GM23338 (cell line): Measurements from ENCODE around the gene TRIM72. TPM values are rescaled to one million over a fixed set of nuclear protein-coding genes. Genes with fewer than 3 reads are reported as not detected.
"Not testable (repeated sequence)": the region's sequence is repeated elsewhere in the genome, so short reads cannot be mapped to it uniquely, and the experiment has no call there.

Experiments
- ATAC-seq: fragments of 200-7000 bp; cut with Tn5 transposase; 3 replicates; pipeline ENCODE4 v1.9.1; 2020
- DNase-seq: peaks from one replicate; pipeline ENCODE4 v3.0.0-alpha.2; 2015; ENCODE audit warnings: low spot score
- H2AFZ ChIP-seq: fragments of 200-600 bp; sonication (generic); 2 replicates; pipeline ENCODE4 v1.8.0; 2016; ENCODE audit warnings: antibody characterized with exemption, mild to moderate bottlenecking, moderate library complexity
- H3F3A ChIP-seq: fragments of 200-600 bp; sonication (generic); replicated peaks from 2 replicates; pipeline ENCODE4 v1.8.0; 2017; ENCODE audit warnings: antibody characterized with exemption, mixed run types, low read depth
- H3K27ac ChIP-seq: fragments of 200-600 bp; sonication (generic); 2 replicates; pipeline ENCODE4 v1.6.1; 2016; ENCODE audit warnings: low read depth
- H3K27me3 ChIP-seq: fragments of 200-600 bp; sonication (generic); 2 replicates; pipeline ENCODE4 v1.8.0; 2016; ENCODE audit warnings: mild to moderate bottlenecking, mixed run types, moderate library complexity; ENCODE audit not compliant: insufficient read depth
- H3K36me3 ChIP-seq: fragments of 200-600 bp; sonication (generic); 2 replicates; pipeline ENCODE4 v1.8.0; 2016; ENCODE audit warnings: mild to moderate bottlenecking; ENCODE audit not compliant: insufficient read depth
- H3K4me1 ChIP-seq: fragments of 200-600 bp; sonication (generic); 2 replicates; pipeline ENCODE4 v1.8.0; 2016; ENCODE audit warnings: mild to moderate bottlenecking, moderate library complexity; ENCODE audit not compliant: insufficient read depth
- H3K4me2 ChIP-seq: fragments of 200-600 bp; sonication (generic); 2 replicates; pipeline ENCODE4 v1.7.1; 2017; ENCODE audit warnings: mixed run types
- H3K4me3 ChIP-seq: fragments of 200-600 bp; sonication (generic); 2 replicates; pipeline ENCODE4 v1.6.1; 2016; ENCODE audit warnings: mixed run types
- H3K79me2 ChIP-seq: fragments of 200-600 bp; sonication (generic); replicated peaks from 2 replicates; pipeline ENCODE4 v1.8.0; 2017; ENCODE audit warnings: mild to moderate bottlenecking; ENCODE audit not compliant: insufficient read depth
- H3K9me2 ChIP-seq: fragments of 200-600 bp; sonication (generic); 2 replicates; pipeline ENCODE4 v1.8.0; 2017; ENCODE audit not compliant: insufficient read depth
- H4K20me1 ChIP-seq: fragments of 200-600 bp; sonication (generic); replicated peaks from 2 replicates; pipeline ENCODE4 v1.8.0; 2017; ENCODE audit warnings: mild to moderate bottlenecking; ENCODE audit not compliant: insufficient read depth
- H3K27ac Mint-ChIP-seq: 2 replicates; pipeline ENCODE4 v1.8.0; 2020; ENCODE audit warnings: inconsistent platforms, mild to moderate bottlenecking, moderate library complexity, mixed read lengths
- H3K27me3 Mint-ChIP-seq: 3 replicates; pipeline ENCODE4 v1.8.0; 2022; ENCODE audit warnings: low read depth, mild to moderate bottlenecking, moderate library complexity, mixed read lengths, inconsistent platforms; ENCODE audit not compliant: insufficient read depth, poor library complexity
- H3K36me3 Mint-ChIP-seq: 3 replicates; pipeline ENCODE4 v1.8.0; 2021; ENCODE audit warnings: low read depth, mild to moderate bottlenecking, inconsistent platforms, moderate library complexity, mixed read lengths
- H3K4me1 Mint-ChIP-seq: 3 replicates; pipeline ENCODE4 v1.8.0; 2020; ENCODE audit warnings: mild to moderate bottlenecking, inconsistent platforms, mixed read lengths
- H3K4me3 Mint-ChIP-seq: 3 replicates; pipeline ENCODE4 v1.8.0; 2021; ENCODE audit warnings: moderate library complexity, mild to moderate bottlenecking, inconsistent platforms, mixed read lengths
- H3K9me3 Mint-ChIP-seq: 3 replicates; pipeline ENCODE4 v1.8.0; 2020; ENCODE audit warnings: moderate library complexity, mild to moderate bottlenecking, inconsistent platforms, mixed read lengths
- EZH2phosphoT487 ChIP-seq: fragments of 200-600 bp; sonication (generic); IDR thresholded peaks from one replicate; pipeline ENCODE4 v1.8.1; 2018; ENCODE audit warnings: antibody characterized with exemption; ENCODE audit not compliant: unreplicated experiment
- ZNF331 ChIP-seq: fragments of 250-450 bp; sonication (Bioruptor Pico); IDR thresholded peaks from 2 replicates; pipeline ENCODE4 v1.5.0; 2020; ENCODE audit warnings: low read depth, mild to moderate bottlenecking, moderate library complexity
- polyA plus RNA-seq: library from polyadenylated mRNA; unstranded; fragments of >200 nt; fragmentation: Nextera tagmentation; extraction: Ambion mirVana; gene quantifications from 2 replicates; pipeline ENCODE4 v1.2.1, GENCODE V29; 2016
- small RNA-seq: library from RNA; depleted of rRNA; stranded (forward); fragments of <200 nt; gene quantifications from one replicate; pipeline ENCODE3, GENCODE V24; 2014; ENCODE audit warnings: low replicate concordance
- total RNA-seq: library from RNA; depleted of rRNA; stranded (reverse); fragments of >200 nt; shearing (Covaris generic); gene quantifications from 2 replicates; pipeline ENCODE4 v1.2.3, GENCODE V29; 2014; rRNA removed
- TF ChIP-seq, protein P1 (sequence below): IDR thresholded peaks from 2 replicates; pipeline ENCODE4 v1.6.1; 2016; ENCODE audit warnings: antibody characterized with exemption

The TRIM72 gene
- total and polyA plus RNA-seq, 2 experiments from 2014 or later = 0.81 to 1.3 TPM

DNA sequence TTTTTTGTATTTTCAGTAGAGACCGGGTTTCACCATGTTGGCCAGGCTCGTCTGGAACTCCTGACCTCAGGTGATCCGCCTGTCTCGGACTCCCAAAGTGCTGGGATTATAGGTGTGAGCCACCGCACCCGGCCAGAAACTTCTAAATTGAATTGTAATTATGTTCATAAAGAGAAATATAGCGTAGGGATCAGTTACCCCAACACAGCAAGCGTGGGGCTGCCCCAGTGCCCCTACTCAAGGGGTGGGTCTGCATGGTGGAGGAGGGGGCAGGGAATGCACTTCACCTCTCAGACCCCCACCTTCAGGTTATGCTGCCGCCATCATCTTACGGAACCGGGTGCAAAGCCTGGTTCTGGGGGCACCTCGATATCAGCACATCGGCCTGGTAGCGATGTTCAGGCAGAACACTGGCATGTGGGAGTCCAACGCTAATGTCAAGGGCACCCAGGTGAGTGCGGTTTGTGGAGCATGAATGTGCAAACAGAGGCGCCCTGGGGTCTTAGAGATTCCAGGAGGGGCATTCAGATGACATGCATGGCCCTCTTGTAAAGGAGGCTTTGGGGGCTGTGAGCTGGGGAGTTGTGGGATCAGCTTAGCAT is 63.8 kb downstream of the TRIM72 start (continued):
- TF ChIP-seq ZNF331 (CRISPR knock-in tag) (no peak), EZH2phosphoT487 (no peak)
- TF ChIP-seq, protein P1, sequence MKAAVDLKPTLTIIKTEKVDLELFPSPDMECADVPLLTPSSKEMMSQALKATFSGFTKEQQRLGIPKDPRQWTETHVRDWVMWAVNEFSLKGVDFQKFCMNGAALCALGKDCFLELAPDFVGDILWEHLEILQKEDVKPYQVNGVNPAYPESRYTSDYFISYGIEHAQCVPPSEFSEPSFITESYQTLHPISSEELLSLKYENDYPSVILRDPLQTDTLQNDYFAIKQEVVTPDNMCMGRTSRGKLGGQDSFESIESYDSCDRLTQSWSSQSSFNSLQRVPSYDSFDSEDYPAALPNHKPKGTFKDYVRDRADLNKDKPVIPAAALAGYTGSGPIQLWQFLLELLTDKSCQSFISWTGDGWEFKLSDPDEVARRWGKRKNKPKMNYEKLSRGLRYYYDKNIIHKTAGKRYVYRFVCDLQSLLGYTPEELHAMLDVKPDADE = no peak

DNA sequence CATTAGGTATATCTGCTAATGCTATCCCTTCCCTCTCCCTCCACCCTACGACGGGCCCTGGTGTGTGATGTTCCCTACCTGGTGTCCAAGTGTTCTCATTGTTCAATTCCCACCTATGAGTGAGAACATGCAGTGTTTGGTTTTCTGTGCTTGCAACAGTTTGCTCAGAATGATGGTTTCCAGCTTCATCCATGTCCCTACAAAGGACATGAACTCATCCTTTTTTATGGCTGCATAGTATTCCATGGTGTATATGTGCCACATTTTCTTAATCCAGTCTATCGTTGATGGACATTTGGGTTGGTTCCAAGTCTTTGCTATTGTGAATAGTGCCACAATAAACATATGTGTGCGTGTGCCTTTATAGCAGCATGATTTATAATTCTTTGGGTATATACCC is 64.9 kb downstream of the TRIM72 start:
- not testable (repeated sequence) for H3K27me3 ChIP-seq, H3K27ac ChIP-seq, H4K20me1 ChIP-seq, H3K36me3 Mint-ChIP-seq, ATAC-seq, H3K4me1 Mint-ChIP-seq, H3K4me3 ChIP-seq, H2AFZ ChIP-seq, H3K4me3 Mint-ChIP-seq, DNase-seq, H3F3A ChIP-seq, H3K36me3 ChIP-seq, H3K4me1 ChIP-seq, H3K79me2 ChIP-seq, H3K4me2 ChIP-seq, H3K9me2 ChIP-seq, H3K27ac Mint-ChIP-seq
- peaks cover 22% of the 10 kb centered on the region for H3K9me3 Mint-ChIP-seq
- H3K27me3 Mint-ChIP-seq = peaks cover 11% of the 10 kb centered on the region

Small RNA genes lying within 50 kb of the gene (small RNA-seq; reads per million reads assigned to genes)
- not detected for gene AC009088.4
- not detected for gene NDUFA3P6

Other genes starting within 250 kb of the TRIM72 start
- 6.4 and 12.2 TPM in 2 replicates for gene HSD3B7, start 228.9 kb upstream of the TRIM72 start, total RNA-seq
- 4.3 TPM in 2 replicates for gene HSD3B7, start 228.9 kb upstream of the TRIM72 start, polyA plus RNA-seq
- gene STX1B, start 203.5 kb upstream of the TRIM72 start, total RNA-seq = 7.2 and 9.5 TPM in 2 replicates
- gene STX1B, start 203.5 kb upstream of the TRIM72 start, polyA plus RNA-seq = 1.7 and 2.5 TPM in 2 replicates
- gene STX4, start 180.6 kb upstream of the TRIM72 start, total RNA-seq = 13.0 TPM in 2 replicates
- gene STX4, start 180.6 kb upstream of the TRIM72 start, polyA plus RNA-seq = 39.3 and 40.8 TPM in 2 replicates
- 13.1 and 20.6 TPM in 2 replicates for gene ZNF668, start 139.9 kb upstream of the TRIM72 start, total RNA-seq
- gene ZNF668, start 139.9 kb upstream of the TRIM72 start, polyA plus RNA-seq = 6.2 and 6.5 TPM in 2 replicates
- gene ZNF646, start 139.7 kb upstream of the TRIM72 start, total RNA-seq = 19.3 and 29.3 TPM in 2 replicates
- gene ZNF646, start 139.7 kb upstream of the TRIM72 start, polyA plus RNA-seq = 5.3 and 6.3 TPM in 2 replicates
- 1.6 and 2.7 TPM in 2 replicates for gene PRSS53, start 125.2 kb upstream of the TRIM72 start, total RNA-seq
- gene PRSS53, start 125.2 kb upstream of the TRIM72 start, polyA plus RNA-seq = 0.16 and 0.36 TPM in 2 replicates
- gene VKORC1, start 119.3 kb upstream of the TRIM72 start, total RNA-seq = 100 and 106 TPM in 2 replicates
- 89.6 and 96.5 TPM in 2 replicates for gene VKORC1, start 119.3 kb upstream of the TRIM72 start, polyA plus RNA-seq
- gene BCKDK, start 105.7 kb upstream of the TRIM72 start, total RNA-seq = 58.9 and 71.2 TPM in 2 replicates
- gene BCKDK, start 105.7 kb upstream of the TRIM72 start, polyA plus RNA-seq = 35.9 and 36.1 TPM in 2 replicates
- gene KAT8, start 96.5 kb upstream of the TRIM72 start, total RNA-seq = 84.8 and 85.4 TPM in 2 replicates
- 47.6 and 50.9 TPM in 2 replicates for gene KAT8, start 96.5 kb upstream of the TRIM72 start, polyA plus RNA-seq
- gene PRSS8, start 78.4 kb upstream of the TRIM72 start, total RNA-seq = 75.9 and 77.0 TPM in 2 replicates
- gene PRSS8, start 78.4 kb upstream of the TRIM72 start, polyA plus RNA-seq = 59.2 and 65.3 TPM in 2 replicates
- gene PRSS36, start 64.1 kb upstream of the TRIM72 start, total RNA-seq = 1.3 and 1.4 TPM in 2 replicates
- 0.91 and 1.4 TPM in 2 replicates for gene PRSS36, start 64.1 kb upstream of the TRIM72 start, polyA plus RNA-seq
- gene FUS, start 34.0 kb upstream of the TRIM72 start, total RNA-seq = 213 and 247 TPM in 2 replicates
- gene FUS, start 34.0 kb upstream of the TRIM72 start, polyA plus RNA-seq = 528 and 553 TPM in 2 replicates
- gene PYCARD, start 11.4 kb upstream of the TRIM72 start, total RNA-seq = 25.7 and 54.0 TPM in 2 replicates
- 53.1 and 56.7 TPM in 2 replicates for gene PYCARD, start 11.4 kb upstream of the TRIM72 start, polyA plus RNA-seq
- gene PYDC1, start 3.0 kb downstream of the TRIM72 start, total RNA-seq = not detected in 2 replicates
- gene PYDC1, start 3.0 kb downstream of the TRIM72 start, polyA plus RNA-seq = 1.8 and 3.0 TPM in 2 replicates
- 0.14 TPM in 1 of 2 replicates, not detected in the other for gene ITGAM, start 45.9 kb downstream of the TRIM72 start, total RNA-seq
- 0.03 and 0.52 TPM in 2 replicates for gene ITGAM, start 45.9 kb downstream of the TRIM72 start, polyA plus RNA-seq
- 0.12 TPM in 1 of 2 replicates, not detected in the other for gene ITGAX, start 141.1 kb downstream of the TRIM72 start, total RNA-seq
- gene ITGAX, start 141.1 kb downstream of the TRIM72 start, polyA plus RNA-seq = not detected in 2 replicates
- gene ITGAD, start 179.2 kb downstream of the TRIM72 start, total RNA-seq = not detected in 2 replicates
- not detected in 2 replicates for gene ITGAD, start 179.2 kb downstream of the TRIM72 start, polyA plus RNA-seq
- gene COX6A2, start 214.2 kb downstream of the TRIM72 start, total RNA-seq = not detected in 2 replicates
- 4.7 and 6.0 TPM in 2 replicates for gene COX6A2, start 214.2 kb downstream of the TRIM72 start, polyA plus RNA-seq
- 0.35 TPM in 1 of 2 replicates, not detected in the other for gene ZNF843, start 228.7 kb downstream of the TRIM72 start, total RNA-seq
- not detected in 2 replicates for gene ZNF843, start 228.7 kb downstream of the TRIM72 start, polyA plus RNA-seq
- gene ARMC5, start 245.4 kb downstream of the TRIM72 start, total RNA-seq = 10.2 and 11.3 TPM in 2 replicates
- gene ARMC5, start 245.4 kb downstream of the TRIM72 start, polyA plus RNA-seq = 5.9 and 7.5 TPM in 2 replicates